MM.1S (cell line): ENCODE data around the gene HIGD2A.

Experiments used
- CTCF ChIP-seq: fragments of 300-600 bp; sonication (generic); IDR thresholded peaks from 2 replicates; pipeline ENCODE4 v1.5.1; 2016; ENCODE audit warnings: antibody characterized with exemption, low read length, mixed read lengths
- EZH2 ChIP-seq: fragments of 300-600 bp; sonication (generic); optimal IDR thresholded peaks from 2 replicates; pipeline ENCODE3; 2017; ENCODE audit warnings: low read depth, mild to moderate bottlenecking, antibody characterized with exemption, low read length, mixed read lengths

DNA sequence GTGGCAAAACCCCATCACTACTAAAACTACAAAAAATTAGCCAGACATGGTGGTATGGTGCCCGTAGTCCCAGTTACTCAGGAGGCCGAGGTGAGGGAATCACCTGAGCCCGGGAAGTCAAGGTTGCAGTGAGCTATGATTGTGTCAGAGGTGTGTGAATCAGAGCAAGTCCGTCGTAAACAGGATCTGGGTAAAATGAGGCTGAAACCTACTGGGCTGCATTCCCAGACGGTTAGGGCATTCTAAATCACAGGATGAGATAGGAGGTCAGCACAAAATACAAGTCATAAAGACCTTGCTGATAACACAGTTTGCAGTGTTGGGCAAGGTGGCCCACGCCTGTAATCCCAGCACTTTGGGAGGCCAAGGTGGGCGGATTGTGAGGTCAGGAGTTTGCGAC is 29.7 kb downstream of the HIGD2A start:
- TF ChIP-seq EZH2 = no peak
- TF ChIP-seq CTCF = no peak
